ENCODE results near the gene TIGAR.

Gene TIGAR

GRCh38 chr12:4287325-4288211 is 33.4 kb upstream of the TIGAR start:
- H3K9me3 ChIP-seq (ENCODE audit: low read length): no peaks in the 10 kb centered on the region
- H3F3A ChIP-seq (ENCODE audit: insufficient read depth, low read length): no peaks in the 10 kb centered on the region
- no peak for TF ChIP-seq CTCF (IDR thresholded peaks at IDR 0.05; ENCODE audit: low read length)
- no peak for TF ChIP-seq EZH2 (IDR thresholded peaks at IDR 0.05; ENCODE audit: borderline replicate concordance, low read length)
- no peak overlapping the region for H2AFZ ChIP-seq (ENCODE audit: low read length)
- no peaks in the 10 kb centered on the region for H3K36me3 ChIP-seq (ENCODE audit: insufficient read depth, low read length)
- no peaks in the 10 kb centered on the region for H3K9me2 ChIP-seq (ENCODE audit: low read depth, low read length)
- H3K9ac ChIP-seq (ENCODE audit: low read length): no peak overlapping the region
- no peak overlapping the region for H3K27ac ChIP-seq (ENCODE audit: low read depth, low read length, poor library complexity, severe bottlenecking)
- H3K4me2 ChIP-seq (ENCODE audit: low read length): no peak overlapping the region
- H3K27me3 ChIP-seq (ENCODE audit: insufficient read depth, low read length): no peaks in the 10 kb centered on the region; the same call in 1 of the 2 replicates
- H3K4me3 ChIP-seq (ENCODE audit: low read depth, low read length, poor library complexity, severe bottlenecking): no peak overlapping the region
- no peaks in the 10 kb centered on the region for H3K79me2 ChIP-seq (ENCODE audit: insufficient read depth, low read length)
- no peaks in the 10 kb centered on the region for H4K20me1 ChIP-seq (ENCODE audit: insufficient read depth, low read length)
- no peaks in the 10 kb centered on the region for H3K4me1 ChIP-seq (ENCODE audit: insufficient read depth, low read length, severe bottlenecking)

- Histone ChIP-seq H3K4me1 (ENCODE audit: insufficient read depth, low read length, severe bottlenecking) (no peaks in the 10 kb centered on the region), H3K4me2 (ENCODE audit: low read length) (no peak overlapping the region), H3K9me3 (ENCODE audit: low read length) (no peaks in the 10 kb centered on the region), H3K4me3 (ENCODE audit: low read depth, low read length, poor library complexity, severe bottlenecking) (no peak overlapping the region), H3K79me2 (ENCODE audit: insufficient read depth, low read length) (no peaks in the 10 kb centered on the region), H3K27me3 (ENCODE audit: insufficient read depth, low read length) (no peaks in the 10 kb centered on the region; the same call in 1 of the 2 replicates), H4K20me1 (ENCODE audit: insufficient read depth, low read length) (no peaks in the 10 kb centered on the region), H3K36me3 (ENCODE audit: insufficient read depth, low read length) (no peaks in the 10 kb centered on the region), H3K9ac (ENCODE audit: low read length) (no peak overlapping the region), H3F3A (ENCODE audit: insufficient read depth, low read length) (no peaks in the 10 kb centered on the region), H3K9me2 (ENCODE audit: low read depth, low read length) (no peaks in the 10 kb centered on the region), H3K27ac (ENCODE audit: low read depth, low read length, poor library complexity, severe bottlenecking) (no peak overlapping the region), H2AFZ (ENCODE audit: low read length) (no peak overlapping the region)
- TF ChIP-seq EZH2 (IDR thresholded peaks at IDR 0.05; ENCODE audit: borderline replicate concordance, low read length) (no peak), CTCF (IDR thresholded peaks at IDR 0.05; ENCODE audit: low read length) (no peak)
Measured at GRCh38 chr12:4288296-4289131, 32.5 kb upstream of the TIGAR start.

GRCh38 chr12:4289231-4289878 is 31.7 kb upstream of the TIGAR start:
- Histone ChIP-seq H3K27ac (ENCODE audit: low read depth, low read length, poor library complexity, severe bottlenecking) (no peak overlapping the region), H3F3A (ENCODE audit: insufficient read depth, low read length) (no peaks in the 10 kb centered on the region), H3K9me3 (ENCODE audit: low read length) (no peaks in the 10 kb centered on the region), H3K79me2 (ENCODE audit: insufficient read depth, low read length) (no peaks in the 10 kb centered on the region), H3K4me3 (ENCODE audit: low read depth, low read length, poor library complexity, severe bottlenecking) (no peak overlapping the region), H4K20me1 (ENCODE audit: insufficient read depth, low read length) (no peaks in the 10 kb centered on the region), H3K36me3 (ENCODE audit: insufficient read depth, low read length) (no peaks in the 10 kb centered on the region), H3K4me1 (ENCODE audit: insufficient read depth, low read length, severe bottlenecking) (no peaks in the 10 kb centered on the region), H3K9me2 (ENCODE audit: low read depth, low read length) (no peaks in the 10 kb centered on the region), H3K4me2 (ENCODE audit: low read length) (no peak overlapping the region), H3K27me3 (ENCODE audit: insufficient read depth, low read length) (no peaks in the 10 kb centered on the region; the same call in 1 of the 2 replicates), H3K9ac (ENCODE audit: low read length) (no peak overlapping the region), H2AFZ (ENCODE audit: low read length) (no peak overlapping the region)
- no peak for TF ChIP-seq CTCF (IDR thresholded peaks at IDR 0.05; ENCODE audit: low read length)
- TF ChIP-seq EZH2 (IDR thresholded peaks at IDR 0.05; ENCODE audit: borderline replicate concordance, low read length): no peak

Measured in OCI-LY1 (cell line).